HG02973 (cell line): ENCODE data around the gene TK2.
"Not testable (repeated sequence)": the region's sequence is repeated elsewhere in the genome, so short reads cannot be mapped to it uniquely, and the experiment has no call there.

Source experiments
- ATAC-seq: cut with Tn5 transposase; IDR thresholded peaks from one replicate; pipeline ENCODE4 v1.9.1; 2021; ENCODE audit warnings: moderate library complexity; ENCODE audit not compliant: unreplicated experiment

Gene TK2

DNA sequence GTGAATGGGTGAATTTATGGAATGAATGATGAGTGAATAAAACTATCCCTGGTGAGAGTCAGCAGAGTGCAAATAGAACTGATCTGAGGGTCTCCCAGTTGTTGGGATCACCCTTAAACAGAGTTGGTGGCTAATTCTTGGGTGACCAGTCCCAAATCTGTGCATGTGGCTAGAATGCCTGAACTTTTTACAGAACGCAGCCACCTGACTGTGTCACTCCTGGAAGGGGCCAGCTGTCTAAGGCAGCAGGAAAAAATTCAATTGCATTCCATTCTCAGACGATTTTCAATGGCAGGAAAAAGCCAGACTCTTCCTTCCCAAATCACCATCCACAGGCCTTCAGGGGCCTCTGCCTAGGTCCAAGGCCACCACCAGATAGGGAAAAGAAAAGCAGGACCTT, 79.4 kb downstream of the TK2 start:
- ATAC-seq: no peak

DNA sequence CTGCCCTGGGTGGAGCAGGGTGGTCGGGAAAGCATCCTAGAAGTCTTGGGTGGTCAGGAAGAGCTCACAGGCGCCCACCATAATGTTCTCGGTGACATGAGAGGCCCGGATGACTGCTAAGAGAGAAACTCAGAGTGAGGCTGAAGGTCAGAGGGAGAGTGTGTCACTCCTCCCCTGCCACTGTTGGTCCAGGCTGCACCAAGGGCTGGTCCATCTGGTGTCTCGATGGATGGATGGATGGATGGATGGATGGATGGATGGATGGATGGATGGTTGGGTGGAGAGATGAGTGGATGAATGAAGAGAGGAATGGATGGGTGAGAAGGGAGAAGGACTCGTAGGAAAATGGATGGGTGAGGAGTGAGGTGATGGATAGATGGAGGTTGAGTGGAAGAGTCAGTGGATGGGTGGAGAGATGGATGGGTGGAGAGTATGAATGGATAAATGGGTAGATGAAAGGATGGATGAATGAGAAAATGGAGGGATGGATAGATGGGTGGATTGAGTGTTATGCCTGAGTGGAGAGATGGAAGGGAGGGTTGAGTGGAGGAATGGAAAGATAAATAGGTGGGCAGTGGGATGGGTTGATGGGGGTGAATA, 79.9 kb downstream of the TK2 start:
- ATAC-seq: no peak

DNA sequence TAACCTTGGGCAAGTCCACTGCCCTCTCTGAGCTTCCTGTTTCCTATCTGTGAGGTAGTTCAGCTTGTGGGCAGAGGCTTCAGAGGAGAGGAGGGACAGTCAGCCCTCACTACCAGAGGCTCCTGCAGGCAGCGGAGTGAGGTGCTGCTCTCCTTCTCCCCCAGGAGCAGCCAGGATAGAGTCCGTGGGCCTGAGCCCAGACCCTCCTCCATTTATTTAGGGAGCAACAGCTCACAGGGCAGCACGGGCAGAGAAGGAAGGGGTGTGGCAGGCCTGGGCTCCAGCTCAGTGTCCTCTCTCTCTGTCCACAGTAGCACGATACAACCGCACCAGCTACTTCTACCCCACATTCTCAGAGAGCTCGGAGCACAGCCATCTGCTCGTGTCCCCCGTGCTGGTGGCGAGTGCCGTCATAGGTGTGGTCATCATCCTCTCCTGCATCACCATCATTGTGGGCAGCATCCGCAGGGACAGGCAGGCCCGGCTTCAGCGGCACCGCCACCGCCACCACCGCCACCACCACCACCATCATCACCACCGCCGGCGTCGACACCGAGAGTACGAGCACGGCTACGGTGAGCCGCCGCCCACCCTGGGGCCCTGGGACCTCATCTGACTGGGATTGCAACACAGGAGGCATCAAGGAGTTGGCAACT, 80.5 kb downstream of the TK2 start:
- no peak for ATAC-seq

DNA sequence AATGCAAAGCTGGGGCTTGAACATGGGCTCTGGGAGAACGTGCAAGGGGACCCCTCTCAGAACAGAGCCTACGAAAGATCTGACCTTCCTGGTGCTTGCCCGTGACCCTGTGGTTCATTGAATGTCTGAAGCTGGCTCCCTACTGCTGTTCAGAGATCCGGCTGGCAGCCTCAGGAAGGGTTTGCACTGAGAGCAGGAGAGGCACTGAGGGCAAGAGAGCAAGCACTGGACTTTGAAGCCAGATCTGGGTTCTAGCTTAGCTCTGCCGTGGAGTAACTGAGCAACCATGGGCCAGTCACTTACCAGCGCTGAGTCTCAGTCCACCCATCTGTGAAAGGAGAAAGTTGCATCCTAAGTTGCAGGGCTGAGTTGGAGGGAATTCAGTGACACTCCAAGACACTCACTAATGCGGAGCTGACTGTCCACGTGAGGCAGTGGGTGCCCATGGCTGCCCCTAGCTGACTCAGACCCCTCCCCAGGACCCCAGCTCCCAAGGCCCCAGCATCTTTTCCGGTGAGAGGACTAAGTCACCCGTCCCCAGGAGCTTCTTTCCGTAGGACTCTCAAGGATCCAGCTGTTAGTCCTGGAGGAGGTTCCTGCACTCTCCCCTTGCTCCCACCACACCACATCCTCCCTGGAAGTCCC, 81.5 kb downstream of the TK2 start:
- no peak for ATAC-seq

DNA sequence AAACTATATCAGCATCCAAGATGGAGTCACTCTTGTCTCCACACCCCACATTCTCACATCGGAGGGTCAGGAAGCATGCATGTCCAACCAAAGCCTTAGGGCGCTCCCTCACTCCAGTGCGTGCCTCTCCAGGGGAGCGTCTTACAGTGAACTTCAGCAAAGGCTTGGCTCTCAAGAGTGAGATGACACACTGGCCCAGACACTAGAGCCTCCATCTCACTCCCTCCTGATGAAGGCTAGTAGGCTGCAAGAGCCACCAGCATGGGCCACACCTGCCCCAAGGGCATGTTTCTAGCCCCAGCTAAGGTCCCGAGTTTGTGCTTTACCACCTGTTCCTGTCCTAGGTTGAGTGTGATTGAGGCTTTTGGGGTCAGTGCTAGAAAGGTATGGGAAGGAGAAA, 82.3 kb downstream of the TK2 start:
- ATAC-seq: no peak

DNA sequence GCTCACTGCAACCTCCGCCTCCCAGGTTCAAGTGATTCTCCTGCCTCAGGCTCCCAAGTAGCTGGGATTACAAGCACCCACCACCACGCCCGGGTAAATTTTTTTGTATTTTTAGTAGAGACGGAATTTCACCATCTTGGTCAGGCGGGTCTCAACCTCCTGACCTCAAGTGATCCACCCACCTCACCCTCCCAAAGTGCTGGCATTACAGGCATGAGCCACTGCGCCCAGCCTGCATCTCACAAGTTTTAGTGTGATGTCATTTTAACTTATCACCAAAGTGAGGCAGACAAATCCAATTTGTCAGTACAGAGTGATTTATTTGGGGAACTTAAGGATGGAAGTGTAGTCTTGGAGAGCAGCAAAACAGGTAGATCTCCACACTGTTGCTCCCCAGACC, 83.3 kb downstream of the TK2 start:
- ATAC-seq: not testable (repeated sequence)

DNA sequence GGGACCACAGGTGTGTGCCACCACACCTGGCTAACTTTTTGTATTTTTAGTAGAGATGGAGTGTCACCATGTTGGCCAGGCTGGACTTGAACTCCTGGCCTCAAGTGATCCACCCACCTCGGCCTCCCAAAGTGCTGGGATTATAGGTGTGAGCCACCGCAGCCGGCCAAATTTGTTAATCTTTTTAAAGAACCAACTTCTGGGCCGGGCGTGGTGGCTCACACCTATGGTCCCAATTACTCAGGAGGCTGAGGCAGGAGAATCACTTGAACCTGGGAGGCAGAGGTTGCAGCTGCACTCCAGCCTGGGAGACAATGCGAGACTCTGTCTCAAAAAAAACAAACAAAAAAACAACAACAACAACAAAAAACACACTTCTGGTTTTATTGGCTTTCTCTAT, 84.0 kb downstream of the TK2 start:
- ATAC-seq: not testable (repeated sequence)

DNA sequence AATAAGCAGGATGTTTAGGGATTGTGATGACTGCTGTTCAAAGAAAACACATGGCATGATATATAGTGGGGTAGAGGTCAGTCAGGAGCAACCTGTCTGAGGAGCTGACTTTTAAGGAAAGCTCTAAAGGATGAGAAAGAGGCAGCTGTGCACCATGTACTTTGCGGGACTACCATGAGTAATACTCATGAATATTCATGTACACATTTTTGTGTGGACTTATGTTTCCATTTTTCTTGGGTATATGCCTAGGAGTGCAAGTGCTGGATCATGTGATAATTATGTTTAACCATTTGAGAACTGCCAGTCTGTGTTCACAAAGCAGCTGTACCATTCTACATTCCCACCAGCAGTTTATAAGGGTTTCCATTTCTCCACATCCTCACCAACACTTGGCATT, 87.0 kb downstream of the TK2 start:
- no peak for ATAC-seq

DNA sequence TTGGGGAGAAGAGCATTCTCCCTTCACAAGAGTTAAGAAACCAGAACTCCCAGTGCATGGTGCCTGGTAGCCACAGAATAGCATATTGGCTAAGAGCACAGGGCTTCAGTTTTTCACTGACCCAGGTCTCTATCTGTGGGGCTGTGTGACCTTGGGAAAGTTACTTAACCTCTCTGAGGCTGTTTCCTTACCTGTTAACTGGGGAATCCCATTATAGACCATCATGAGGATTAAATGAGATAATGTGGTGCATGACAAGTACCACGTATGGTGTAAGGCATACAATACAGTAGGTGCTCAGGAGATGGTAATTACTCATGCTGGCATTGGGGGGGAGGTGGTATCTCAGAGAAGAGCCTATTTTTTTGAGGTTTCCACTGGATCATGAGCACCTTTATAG, 89.2 kb downstream of the TK2 start:
- ATAC-seq: no peak

DNA sequence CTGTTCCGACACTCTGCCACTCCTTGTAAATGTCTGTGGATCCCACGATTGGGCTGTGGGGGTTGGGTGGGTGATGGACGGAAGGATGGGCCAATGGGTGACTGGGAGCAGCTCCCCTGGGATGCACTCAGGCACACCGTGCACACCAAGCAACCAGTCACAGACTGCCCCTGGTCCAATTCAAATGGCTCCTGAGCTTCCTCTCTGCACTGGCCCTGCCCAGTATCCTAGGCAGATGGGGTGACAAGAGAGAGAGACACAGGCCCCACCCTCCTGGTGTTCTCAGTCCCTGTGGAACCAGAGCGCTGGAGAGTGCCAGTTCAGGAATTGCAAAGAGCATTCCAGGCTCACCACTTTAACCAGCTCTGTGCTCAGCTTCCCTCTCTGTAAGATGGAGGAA, 90.0 kb downstream of the TK2 start:
- ATAC-seq: no peak

DNA sequence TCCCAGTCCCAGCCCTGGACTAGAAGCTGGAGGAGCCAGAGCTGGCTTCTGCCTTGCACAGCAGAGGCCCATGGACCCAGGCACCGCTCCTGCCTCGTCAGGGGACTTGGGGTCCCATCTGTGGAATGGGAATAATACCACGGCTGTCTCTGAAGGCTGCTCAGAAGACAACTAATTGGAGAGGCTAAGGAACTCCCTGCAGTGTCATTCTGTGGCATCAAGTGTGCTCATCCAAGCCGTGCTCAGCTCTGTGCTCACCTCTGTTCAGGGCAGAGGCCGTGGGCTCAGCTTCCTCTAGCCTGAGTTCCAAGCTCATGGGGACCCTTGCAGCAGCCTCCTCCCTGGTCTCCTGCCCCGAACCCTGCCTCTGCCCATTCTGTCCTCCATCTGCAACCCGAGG, 91.1 kb downstream of the TK2 start:
- ATAC-seq: no peak

DNA sequence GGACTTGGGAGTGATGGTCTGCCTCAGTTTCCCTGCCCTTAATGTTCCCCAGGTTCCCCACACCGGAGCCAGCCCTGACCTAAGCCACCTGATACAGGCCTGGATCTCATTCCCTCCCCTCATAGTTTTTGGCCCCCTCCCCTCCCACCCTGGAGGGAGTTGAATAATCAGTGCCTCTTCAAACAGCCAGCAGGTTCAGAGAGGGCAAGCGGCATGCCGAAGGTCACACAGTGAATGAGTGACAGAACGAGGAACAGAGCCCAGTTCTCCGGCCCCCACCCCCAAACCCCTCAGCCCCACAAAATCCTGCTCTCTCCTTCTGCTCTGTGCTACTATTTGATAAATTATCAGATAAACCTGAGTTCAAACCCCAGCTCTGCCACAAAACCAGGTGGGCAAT, 91.6 kb downstream of the TK2 start:
- ATAC-seq: no peak
